CD8-positive, alpha-beta memory T cell (primary cell): ENCODE data around the gene BMF. TPM values are rescaled to one million over a fixed set of nuclear protein-coding genes. Genes with fewer than 3 reads are reported as not detected.
"Not testable (repeated sequence)": the region's sequence is repeated elsewhere in the genome, so short reads cannot be mapped to it uniquely, and the experiment has no call there.

Experiments used
- CTCF ChIA-PET: fragments of 350-600 bp; sonication (Branson Sonifier 250); formaldehyde crosslinking; loops from one replicate; lab custom pipeline; 2021; ENCODE audit warnings: antibody characterized with exemption; lab: Charles Lee
- POLR2A ChIA-PET: fragments of 350-600 bp; sonication (Branson Sonifier 250); formaldehyde crosslinking; loops from one replicate; lab custom pipeline; 2021; ENCODE audit warnings: antibody characterized with exemption; lab: Charles Lee
- DNase-seq, 5 donors: peaks; one replicate each; pipeline versions ENCODE4 v3.0.0 to v3.0.0-alpha.2; 2020 to 2022; ENCODE audit warnings: mixed read lengths in 1 of 5
- H3K27ac ChIP-seq: one replicate; pipeline ENCODE4 v1.7.0; 2013; ENCODE audit warnings: low read depth, mild to moderate bottlenecking, low read length, moderate library complexity
- H3K27me3 ChIP-seq: 2 replicates; pipeline ENCODE4 v1.7.0; 2013; ENCODE audit warnings: low read length, mild to moderate bottlenecking; ENCODE audit not compliant: insufficient read depth, poor library complexity, severe bottlenecking
- H3K36me3 ChIP-seq: 2 replicates; pipeline ENCODE4 v1.7.0; 2013; ENCODE audit warnings: mild to moderate bottlenecking, low read length, moderate library complexity; ENCODE audit not compliant: insufficient read depth
- H3K4me1 ChIP-seq: 2 replicates; pipeline ENCODE4 v1.7.0; 2013; ENCODE audit warnings: mild to moderate bottlenecking, low read length, moderate library complexity; ENCODE audit not compliant: insufficient read depth
- H3K4me3 ChIP-seq: 2 replicates; pipeline ENCODE4 v1.7.0; 2013; ENCODE audit warnings: mild to moderate bottlenecking, low read length
- H3K9me3 ChIP-seq: 2 replicates; pipeline ENCODE4 v1.7.0; 2013; ENCODE audit warnings: mild to moderate bottlenecking, low read length
- H3K27ac Mint-ChIP-seq, 8 donors: one replicate each; pipeline ENCODE4 v1.8.0; 2020 to 2021; ENCODE audit warnings: mixed read lengths in 8 of 8, mild to moderate bottlenecking in 6 of 8, inconsistent platforms in 3 of 8, moderate library complexity in 3 of 8
- H3K27me3 Mint-ChIP-seq, 2 donors: one replicate each; pipeline ENCODE4 v1.8.0; 2020 to 2021; ENCODE audit warnings: mixed read lengths in 2 of 2, mild to moderate bottlenecking in 1 of 2, moderate library complexity in 1 of 2
- H3K36me3 Mint-ChIP-seq, 3 donors: one replicate each; pipeline ENCODE4 v1.8.0; 2020 to 2021; ENCODE audit warnings: mixed read lengths in 3 of 3, inconsistent platforms in 1 of 3, mild to moderate bottlenecking in 1 of 3
- H3K4me1 Mint-ChIP-seq, 3 donors: one replicate each; pipeline ENCODE4 v1.8.0; 2020 to 2021; ENCODE audit warnings: mixed read lengths in 3 of 3, inconsistent platforms in 1 of 3, mild to moderate bottlenecking in 1 of 3
- H3K4me3 Mint-ChIP-seq, 7 donors: one replicate each; pipeline ENCODE4 v1.8.0; 2020 to 2021; ENCODE audit warnings: mixed read lengths in 7 of 7, mild to moderate bottlenecking in 6 of 7, moderate library complexity in 4 of 7, inconsistent platforms in 2 of 7
- H3K9me3 Mint-ChIP-seq, 5 donors: one replicate each; pipeline ENCODE4 v1.8.0; 2020 to 2022; ENCODE audit warnings: mixed read lengths in 5 of 5, mild to moderate bottlenecking in 3 of 5, moderate library complexity in 2 of 5, inconsistent platforms in 1 of 5
- polyA plus RNA-seq: library from polyadenylated mRNA; unstranded; fragments of 300-500 nt; fragmentation: Illumina TruSeq; gene quantifications from one replicate; pipeline ENCODE4 v1.2.3, GENCODE V29; 2021
- total RNA-seq, 2 experiments: library from RNA; stranded (reverse); gene quantifications; one replicate each; pipeline ENCODE4 v1.2.3, GENCODE V29; 2021

The BMF gene
- total and polyA plus RNA-seq, 3 experiments from 2014 or later: 2.3 to 16.8 (median 15.3) TPM

GRCh38 chr15:40133544-40133943 lies 24.9 kb upstream of the BMF start:
- H3K36me3 ChIP-seq: no peaks in the 10 kb centered on the region
- H3K4me3 ChIP-seq: no peak overlapping the region
- DNase-seq: no peak
- peaks cover 3% of the 10 kb centered on the region for H3K27me3 ChIP-seq
- H3K27me3 Mint-ChIP-seq: peaks cover 7 to 15% of the 10 kb centered on the region in 2 donors
- H3K4me1 ChIP-seq: no peaks in the 10 kb centered on the region
- H3K9me3 Mint-ChIP-seq: no peaks in the 10 kb centered on the region
- no peaks in the 10 kb centered on the region for H3K9me3 ChIP-seq
- H3K27ac Mint-ChIP-seq: no peak overlapping the region
- no peak overlapping the region for H3K4me3 Mint-ChIP-seq
- POLR2A ChIA-PET: no interaction called here
- no peaks in the 10 kb centered on the region for H3K36me3 Mint-ChIP-seq
- no peak overlapping the region for H3K27ac ChIP-seq
- CTCF ChIA-PET: no interaction called here
- no peaks in the 10 kb centered on the region for H3K4me1 Mint-ChIP-seq

- ChIA-PET CTCF (no interaction called here), POLR2A (no interaction called here)
- Mint-ChIP-seq H3K27me3 (peaks cover 9 to 28% of the 10 kb centered on the region in 2 donors), H3K27ac (peak overlapping the region in 4 of 8 donors; percentile 6 to 77 (median 19)), H3K9me3 (no peaks in the 10 kb centered on the region), H3K4me3 (peak overlapping the region in 1 of 7 donors; percentile 42), H3K36me3 (no peaks in the 10 kb centered on the region), H3K4me1 (no peaks in the 10 kb centered on the region)
- DNase-seq: no peak
- no peak overlapping the region for H3K4me3 ChIP-seq
- H3K9me3 ChIP-seq: no peaks in the 10 kb centered on the region
- peaks cover 3% of the 10 kb centered on the region for H3K27me3 ChIP-seq
- H3K4me1 ChIP-seq: no peaks in the 10 kb centered on the region
- no peak overlapping the region for H3K27ac ChIP-seq
- no peaks in the 10 kb centered on the region for H3K36me3 ChIP-seq
Measured at GRCh38 chr15:40130799-40131502, 22.3 kb upstream of the BMF start.

GRCh38 chr15:40130118-40130517 lies 21.4 kb upstream of the BMF start:
- no peaks in the 10 kb centered on the region for H3K4me1 ChIP-seq
- peaks cover 3% of the 10 kb centered on the region for H3K27me3 ChIP-seq
- no peaks in the 10 kb centered on the region for H3K36me3 ChIP-seq
- no peak for DNase-seq
- no peaks in the 10 kb centered on the region for H3K9me3 ChIP-seq
- Mint-ChIP-seq H3K27me3 (peaks cover 9 to 28% of the 10 kb centered on the region in 2 donors), H3K9me3 (no peaks in the 10 kb centered on the region), H3K4me1 (no peaks in the 10 kb centered on the region), H3K36me3 (no peaks in the 10 kb centered on the region), H3K4me3 (no peak overlapping the region), H3K27ac (no peak overlapping the region)
- ChIA-PET CTCF (no interaction called here), POLR2A (no interaction called here)
- H3K27ac ChIP-seq: no peak overlapping the region
- H3K4me3 ChIP-seq: no peak overlapping the region

GRCh38 chr15:40128766-40129660 lies 20.3 kb upstream of the BMF start:
- no peak overlapping the region for H3K27ac Mint-ChIP-seq
- H3K4me3 Mint-ChIP-seq: no peak overlapping the region
- Histone ChIP-seq H3K27me3 (peaks cover 3% of the 10 kb centered on the region), H3K4me3 (no peak overlapping the region), H3K27ac (no peak overlapping the region), H3K4me1 (no peaks in the 10 kb centered on the region), H3K9me3 (no peaks in the 10 kb centered on the region), H3K36me3 (no peaks in the 10 kb centered on the region)
- no peaks in the 10 kb centered on the region for H3K4me1 Mint-ChIP-seq
- ChIA-PET CTCF (interaction anchor here (1.4 kb wide), 1 partner anchor 25 kb away, joined by 3 read pairs; no protein-coding TSS in a partner anchor), POLR2A (interaction anchor here (0.7 kb wide), 1 partner anchor 81 kb away, joined by 3 read pairs; no protein-coding TSS in a partner anchor)
- DNase-seq: peak in 1 of 5 donors; percentile 60
- H3K9me3 Mint-ChIP-seq: no peaks in the 10 kb centered on the region
- peaks cover 9 to 28% of the 10 kb centered on the region in 2 donors for H3K27me3 Mint-ChIP-seq
- no peaks in the 10 kb centered on the region for H3K36me3 Mint-ChIP-seq

- Histone ChIP-seq H3K27ac (no peak overlapping the region), H3K9me3 (no peaks in the 10 kb centered on the region), H3K4me1 (no peaks in the 10 kb centered on the region), H3K27me3 (peaks cover 3% of the 10 kb centered on the region), H3K4me3 (no peak overlapping the region), H3K36me3 (no peaks in the 10 kb centered on the region)
- Mint-ChIP-seq H3K27me3 (peaks cover 7 to 31% of the 10 kb centered on the region in 2 donors), H3K4me3 (no peak overlapping the region), H3K27ac (no peak overlapping the region), H3K4me1 (no peaks in the 10 kb centered on the region), H3K9me3 (no peaks in the 10 kb centered on the region), H3K36me3 (no peaks in the 10 kb centered on the region)
- CTCF ChIA-PET: no interaction called here
- POLR2A ChIA-PET: no interaction called here
- DNase-seq: no peak
Measured at GRCh38 chr15:40125950-40126349, 17.3 kb upstream of the BMF start.

- H3K9me3 ChIP-seq, H3K4me3 ChIP-seq, H3K27me3 ChIP-seq, H3K27ac ChIP-seq, H3K4me1 Mint-ChIP-seq, H3K36me3 ChIP-seq, DNase-seq, H3K4me1 ChIP-seq, H3K36me3 Mint-ChIP-seq, H3K4me3 Mint-ChIP-seq, POLR2A ChIA-PET, H3K27ac Mint-ChIP-seq, H3K9me3 Mint-ChIP-seq: not testable (repeated sequence)
- CTCF ChIA-PET: interaction anchor here (2.3 kb wide), 1 partner anchor 20 kb away, joined by 10 read pairs; no protein-coding TSS in a partner anchor
- peaks cover 6 to 30% of the 10 kb centered on the region in 2 donors for H3K27me3 Mint-ChIP-seq
Measured at GRCh38 chr15:40124807-40125285, 16.2 kb upstream of the BMF start.

- H3K36me3 ChIP-seq, H3K4me1 ChIP-seq, DNase-seq, H3K4me3 Mint-ChIP-seq, H3K27ac Mint-ChIP-seq, H3K9me3 ChIP-seq, H3K36me3 Mint-ChIP-seq, H3K4me1 Mint-ChIP-seq, H3K9me3 Mint-ChIP-seq, H3K27me3 ChIP-seq, H3K4me3 ChIP-seq, H3K27ac ChIP-seq, POLR2A ChIA-PET: not testable (repeated sequence)
- CTCF ChIA-PET: interaction anchor here (2.3 kb wide), 1 partner anchor 20 kb away, joined by 10 read pairs; no protein-coding TSS in a partner anchor
- peaks cover 6 to 25% of the 10 kb centered on the region in 2 donors for H3K27me3 Mint-ChIP-seq
Measured at GRCh38 chr15:40124333-40124732, 15.7 kb upstream of the BMF start.

GRCh38 chr15:40123863-40124262 lies 15.2 kb upstream of the BMF start:
- H3K27me3 ChIP-seq, DNase-seq, H3K4me3 Mint-ChIP-seq, H3K9me3 Mint-ChIP-seq, H3K4me1 Mint-ChIP-seq, H3K4me1 ChIP-seq, H3K27ac ChIP-seq, POLR2A ChIA-PET, H3K36me3 ChIP-seq, H3K4me3 ChIP-seq, H3K36me3 Mint-ChIP-seq, H3K27ac Mint-ChIP-seq, H3K9me3 ChIP-seq: not testable (repeated sequence)
- CTCF ChIA-PET: interaction anchor here (2.3 kb wide), 1 partner anchor 19 kb away, joined by 10 read pairs; no protein-coding TSS in a partner anchor
- peaks cover 3 to 20% of the 10 kb centered on the region in 2 donors for H3K27me3 Mint-ChIP-seq
